Stimulated activated CD8-positive, alpha-beta memory T cell treated with anti-CD3 and anti-CD28 coated beads, Interleukin-7, amount 100 ng/mL, for 1 hour (primary cell): ENCODE results near the gene MYL7.
"Not testable (repeated sequence)": the region's sequence is repeated elsewhere in the genome, so short reads cannot be mapped to it uniquely, and the experiment has no call there.

Experiments used
- DNase-seq, 2 donors: peaks; one replicate each; pipeline ENCODE4 v3.0.0-alpha.2; 2020; ENCODE audit warnings: low read depth in 2 of 2

The MYL7 gene

GRCh38 chr7:44141221-44141850 is at the start of gene MYL7:
Gene MYL7 (minus strand): TSS chr7:44141332. CDS start chr7:44141305, 27 bp downstream.
- no peak for DNase-seq

- DNase-seq, result no peak
These were observed 49.1 kb upstream of the MYL7 start for GRCh38 chr7:44189993-44190872.

GRCh38 chr7:44189286-44189992 is 48.3 kb upstream of the MYL7 start, which contains the start of gene GCK:
Gene GCK (minus strand): TSS chr7:44189439. CDS start chr7:44188953, 486 bp downstream.
- no peak for DNase-seq

GRCh38 chr7:44188480-44189225 is 47.5 kb upstream of the MYL7 start:
- no peak for DNase-seq

- DNase-seq, result no peak
These were observed 46.7 kb upstream of the MYL7 start for GRCh38 chr7:44187636-44188416.

GRCh38 chr7:44186736-44187135 is 45.6 kb upstream of the MYL7 start:
- DNase-seq, result no peak

GRCh38 chr7:44185729-44186128 is 44.6 kb upstream of the MYL7 start:
- no peak for DNase-seq

GRCh38 chr7:44184873-44185446 is 43.8 kb upstream of the MYL7 start:
- DNase-seq, result no peak

GRCh38 chr7:44184206-44184872 is 43.2 kb upstream of the MYL7 start:
- no peak for DNase-seq

- DNase-seq, result no peak
These were observed 42.3 kb upstream of the MYL7 start for GRCh38 chr7:44183386-44183785.

- no peak for DNase-seq
These were observed 41.7 kb upstream of the MYL7 start for GRCh38 chr7:44182827-44183226.

GRCh38 chr7:44180631-44181030 is 39.5 kb upstream of the MYL7 start:
- no peak for DNase-seq

GRCh38 chr7:44177570-44178131 is 36.5 kb upstream of the MYL7 start:
- no peak for DNase-seq

- no peak for DNase-seq
These were observed 35.4 kb upstream of the MYL7 start for GRCh38 chr7:44176486-44176885.

GRCh38 chr7:44175730-44176129 is 34.6 kb upstream of the MYL7 start:
- DNase-seq, result no peak

GRCh38 chr7:44174694-44174948 is 33.5 kb upstream of the MYL7 start:
- DNase-seq, result not testable (repeated sequence)

- no peak for DNase-seq
These were observed 33.0 kb upstream of the MYL7 start for GRCh38 chr7:44173911-44174693.

GRCh38 chr7:44172803-44173424 is 31.8 kb upstream of the MYL7 start:
- DNase-seq, result no peak

GRCh38 chr7:44172352-44172751 is 31.2 kb upstream of the MYL7 start:
- DNase-seq, result no peak
